Erythroblast (primary cell): ENCODE data around the gene PCAT7.
"Not testable (repeated sequence)": the region's sequence is repeated elsewhere in the genome, so short reads cannot be mapped to it uniquely, and the experiment has no call there.

Experiments
- GATA1 ChIP-seq: IDR thresholded peaks from 2 replicates; pipeline ENCODE4 v1.6.1; 2011; ENCODE audit warnings: low read depth, mild to moderate bottlenecking, control low read depth, low read length, moderate library complexity
- POLR2A ChIP-seq: IDR thresholded peaks from 2 replicates; pipeline ENCODE4 v1.6.1; 2011; ENCODE audit warnings: mild to moderate bottlenecking, low read length

DNA sequence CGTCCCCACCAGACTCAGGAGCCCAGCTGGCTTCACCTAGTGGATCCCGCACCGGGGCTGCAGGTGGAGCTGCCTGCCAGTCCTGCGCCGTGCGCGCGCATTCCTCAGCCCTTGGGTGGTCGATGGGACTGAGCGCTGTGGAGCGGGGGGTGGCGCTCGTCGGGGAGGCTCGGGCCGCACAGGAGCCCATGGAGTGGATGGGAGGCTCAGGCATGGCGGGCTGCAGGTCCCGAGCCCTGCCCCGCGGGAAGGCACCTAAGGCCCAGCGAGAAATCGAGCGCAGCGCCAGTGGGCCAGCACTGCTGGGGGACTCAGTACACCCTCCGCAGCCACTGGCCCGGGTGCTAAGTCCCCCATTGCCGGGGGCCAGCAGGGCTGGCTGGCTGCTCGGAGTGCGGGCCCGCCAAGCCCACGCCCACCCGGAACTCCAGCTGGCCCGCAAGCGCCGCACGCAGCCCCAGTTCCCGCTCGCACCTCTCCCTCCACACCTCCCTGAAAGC is 36.2 kb downstream of the PCAT7 start:
- not testable (repeated sequence) for TF ChIP-seq POLR2A, GATA1
